ENCODE results near the gene TPD52L1. TPM values are rescaled to one million over a fixed set of nuclear protein-coding genes. Genes with fewer than 3 reads are reported as not detected.

The TPD52L1 gene
- total and polyA plus RNA-seq, 2 experiments from 2014 or later: 171 to 182 TPM

DNA sequence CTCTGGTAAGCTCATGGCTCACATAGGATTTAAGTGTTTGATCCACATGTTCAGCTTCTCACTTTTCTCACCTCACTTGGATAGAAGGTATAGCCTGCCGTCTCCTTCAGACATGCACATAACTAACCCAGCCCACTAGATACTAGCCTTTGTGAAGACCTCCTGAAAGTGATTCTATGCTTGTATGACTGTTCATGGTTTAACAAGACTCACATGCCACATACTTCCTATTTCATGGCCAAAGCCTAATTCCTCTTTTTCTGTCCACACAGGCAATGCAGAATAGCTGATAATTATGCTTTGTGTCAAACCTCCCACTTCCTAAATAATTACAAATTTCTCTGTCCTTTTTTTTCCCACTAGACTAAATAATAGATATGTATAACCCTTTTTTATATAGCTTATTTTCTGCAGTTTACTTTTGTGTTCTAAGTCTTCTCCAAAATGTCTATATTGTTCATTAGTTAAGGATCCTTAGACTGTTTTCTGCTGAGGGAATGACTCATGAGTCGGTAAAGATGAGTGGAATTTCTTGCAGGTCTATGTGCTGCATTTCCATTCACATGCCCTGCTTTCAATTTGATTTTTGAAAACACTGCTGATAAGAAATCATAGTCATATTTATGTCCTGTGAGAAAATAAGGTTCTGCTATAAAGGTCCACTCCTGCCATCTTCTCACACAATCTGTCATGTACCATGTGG, 105.2 kb downstream of the TPD52L1 start:
- H3K27me3 ChIP-seq: no peaks in the 10 kb centered on the region
- H3K4me2 ChIP-seq: no peak overlapping the region
- no peaks in the 10 kb centered on the region for H3K9me3 ChIP-seq (ENCODE audit: low read depth)
- no peak overlapping the region for H2AFZ ChIP-seq
- DNase-seq (ENCODE audit: low spot score): no peak
- H3K79me2 ChIP-seq: no peaks in the 10 kb centered on the region
- no peak overlapping the region for H3K4me3 ChIP-seq
- H4K20me1 ChIP-seq (ENCODE audit: insufficient read depth, poor library complexity, severe bottlenecking): no peaks in the 10 kb centered on the region
- no peak overlapping the region for H3K27ac ChIP-seq
- WGBS (ENCODE audit: low lambda C conversion rate, missing lambda C conversion rate): 89% methylated on average over 2 of the region's 2 CpGs
- H3K36me3 ChIP-seq (replicated peaks; ENCODE audit: insufficient read depth, low read depth): no peaks in the 10 kb centered on the region
- TF ChIP-seq EZH2 (IDR thresholded peaks at IDR 0.05; ENCODE audit: borderline replicate concordance) (no peak), EZH2phosphoT487 (IDR thresholded peaks at IDR 0.05; ENCODE audit: low read depth, severe bottlenecking, unreplicated experiment) (no peak)
- TF ChIP-seq, protein P1, sequence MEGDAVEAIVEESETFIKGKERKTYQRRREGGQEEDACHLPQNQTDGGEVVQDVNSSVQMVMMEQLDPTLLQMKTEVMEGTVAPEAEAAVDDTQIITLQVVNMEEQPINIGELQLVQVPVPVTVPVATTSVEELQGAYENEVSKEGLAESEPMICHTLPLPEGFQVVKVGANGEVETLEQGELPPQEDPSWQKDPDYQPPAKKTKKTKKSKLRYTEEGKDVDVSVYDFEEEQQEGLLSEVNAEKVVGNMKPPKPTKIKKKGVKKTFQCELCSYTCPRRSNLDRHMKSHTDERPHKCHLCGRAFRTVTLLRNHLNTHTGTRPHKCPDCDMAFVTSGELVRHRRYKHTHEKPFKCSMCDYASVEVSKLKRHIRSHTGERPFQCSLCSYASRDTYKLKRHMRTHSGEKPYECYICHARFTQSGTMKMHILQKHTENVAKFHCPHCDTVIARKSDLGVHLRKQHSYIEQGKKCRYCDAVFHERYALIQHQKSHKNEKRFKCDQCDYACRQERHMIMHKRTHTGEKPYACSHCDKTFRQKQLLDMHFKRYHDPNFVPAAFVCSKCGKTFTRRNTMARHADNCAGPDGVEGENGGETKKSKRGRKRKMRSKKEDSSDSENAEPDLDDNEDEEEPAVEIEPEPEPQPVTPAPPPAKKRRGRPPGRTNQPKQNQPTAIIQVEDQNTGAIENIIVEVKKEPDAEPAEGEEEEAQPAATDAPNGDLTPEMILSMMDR (IDR thresholded peaks at IDR 0.05; ENCODE audit: poor library complexity): no peak
- H3K9me2 ChIP-seq (replicated peaks; ENCODE audit: insufficient read depth): no peaks in the 10 kb centered on the region
- no peaks in the 10 kb centered on the region for H3K4me1 ChIP-seq (ENCODE audit: insufficient read depth)

- TF ChIP-seq EZH2 (IDR thresholded peaks at IDR 0.05; ENCODE audit: borderline replicate concordance) (no peak), EZH2phosphoT487 (IDR thresholded peaks at IDR 0.05; ENCODE audit: low read depth, severe bottlenecking, unreplicated experiment) (no peak)
- TF ChIP-seq, protein P1 (IDR thresholded peaks at IDR 0.05; ENCODE audit: poor library complexity): no peak
- Histone ChIP-seq H3K4me1 (ENCODE audit: insufficient read depth) (no peaks in the 10 kb centered on the region), H3K79me2 (no peaks in the 10 kb centered on the region), H3K27ac (no peak overlapping the region), H4K20me1 (ENCODE audit: insufficient read depth, poor library complexity, severe bottlenecking) (no peaks in the 10 kb centered on the region), H3K4me3 (no peak overlapping the region), H3K36me3 (replicated peaks; ENCODE audit: insufficient read depth, low read depth) (no peaks in the 10 kb centered on the region), H3K9me2 (replicated peaks; ENCODE audit: insufficient read depth) (no peaks in the 10 kb centered on the region), H2AFZ (no peak overlapping the region), H3K27me3 (no peaks in the 10 kb centered on the region), H3K9me3 (ENCODE audit: low read depth) (no peaks in the 10 kb centered on the region), H3K4me2 (no peak overlapping the region)
- no peak for DNase-seq (ENCODE audit: low spot score)
- WGBS (ENCODE audit: low lambda C conversion rate, missing lambda C conversion rate): 94% methylated on average over 2 of the region's 2 CpGs
Measured at GRCh38 chr6:125259354-125259736, 105.8 kb downstream of the TPD52L1 start.

DNA sequence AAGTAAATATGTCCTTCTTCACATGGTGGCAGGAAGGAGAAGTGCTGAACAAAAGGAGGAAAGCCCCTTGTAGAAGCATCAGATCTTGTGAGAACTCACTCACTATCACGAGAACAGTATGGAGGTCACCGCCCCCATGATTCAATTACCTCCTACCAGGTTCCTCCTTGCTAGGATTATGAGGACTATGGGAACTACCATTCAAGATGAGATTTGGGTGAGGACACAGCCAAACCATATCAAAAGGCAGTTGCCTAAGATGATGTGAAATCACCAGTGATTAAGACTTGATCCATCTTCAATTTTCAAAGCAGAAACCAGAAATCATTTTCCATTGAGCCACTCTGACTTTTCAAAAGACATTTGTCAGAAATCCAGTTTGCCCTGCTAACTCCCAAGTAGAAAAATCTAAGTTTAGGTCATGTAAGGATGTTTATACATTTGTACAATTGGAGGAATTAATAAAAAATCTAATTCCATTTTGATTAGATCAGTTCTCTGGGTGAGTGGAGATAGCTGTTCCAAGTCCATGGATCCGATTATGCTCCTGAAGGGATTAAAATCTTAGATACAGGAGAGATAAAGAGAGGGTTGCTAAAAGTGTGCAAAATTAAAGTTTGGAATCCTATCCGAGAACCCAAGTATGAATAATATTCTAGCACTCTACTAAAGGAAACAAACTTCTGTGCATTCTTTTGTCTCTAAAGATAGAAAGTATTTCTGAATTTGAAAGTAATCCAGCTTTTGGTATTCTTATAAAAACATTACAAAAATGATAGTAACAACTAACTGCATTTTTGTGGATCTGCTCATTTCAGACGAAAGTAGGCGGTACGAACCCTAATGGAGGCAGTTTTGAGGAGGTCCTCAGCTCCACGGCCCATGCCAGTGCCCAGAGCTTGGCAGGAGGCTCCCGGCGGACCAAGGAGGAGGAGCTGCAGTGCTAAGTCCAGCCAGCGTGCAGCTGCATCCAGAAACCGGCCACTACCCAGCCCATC, 108.7 kb downstream of the TPD52L1 start:
- H3K36me3 ChIP-seq (replicated peaks; ENCODE audit: insufficient read depth, low read depth): no peaks in the 10 kb centered on the region
- no peak overlapping the region for H3K4me2 ChIP-seq
- 95% methylated on average over 12 of the region's 12 CpGs for WGBS (ENCODE audit: low lambda C conversion rate, missing lambda C conversion rate)
- H3K4me1 ChIP-seq (ENCODE audit: insufficient read depth): no peaks in the 10 kb centered on the region
- H2AFZ ChIP-seq: no peak overlapping the region
- no peaks in the 10 kb centered on the region for H3K79me2 ChIP-seq
- no peak overlapping the region for H3K4me3 ChIP-seq
- no peaks in the 10 kb centered on the region for H3K9me3 ChIP-seq (ENCODE audit: low read depth)
- no peaks in the 10 kb centered on the region for H3K27me3 ChIP-seq
- TF ChIP-seq EZH2phosphoT487 (IDR thresholded peaks at IDR 0.05; ENCODE audit: low read depth, severe bottlenecking, unreplicated experiment): no peak
- TF ChIP-seq EZH2 (IDR thresholded peaks at IDR 0.05; ENCODE audit: borderline replicate concordance): no peak
- TF ChIP-seq, protein P1 (IDR thresholded peaks at IDR 0.05; ENCODE audit: poor library complexity): no peak
- no peak for DNase-seq (ENCODE audit: low spot score)
- H3K27ac ChIP-seq: no peak overlapping the region
- no peaks in the 10 kb centered on the region for H3K9me2 ChIP-seq (replicated peaks; ENCODE audit: insufficient read depth)
- no peaks in the 10 kb centered on the region for H4K20me1 ChIP-seq (ENCODE audit: insufficient read depth, poor library complexity, severe bottlenecking)

Measured in hepatocyte (in vitro differentiated cells).